Fibroblast of skin of abdomen (primary cell): Measurements from ENCODE around the gene DDX39A.
"Not testable (repeated sequence)": the region's sequence is repeated elsewhere in the genome, so short reads cannot be mapped to it uniquely, and the experiment has no call there.

ENCODE experiments used
- DNase-seq: peaks from one replicate; pipeline ENCODE4 v3.0.0-alpha.2; 2013

DDX39A gene

GRCh38 chr19:14385492-14385891 lies 33.6 kb downstream of the DDX39A start:
- no peak for DNase-seq

- DNase-seq, result peak; percentile 46
Observed at GRCh38 chr19:14383661-14384555, 35.2 kb downstream of the DDX39A start.

- no peak for DNase-seq
Observed at GRCh38 chr19:14381689-14382474, 37.3 kb downstream of the DDX39A start.

- no peak for DNase-seq
Observed at GRCh38 chr19:14379294-14380065, 39.7 kb downstream of the DDX39A start.

- no peak for DNase-seq
Observed at GRCh38 chr19:14378890-14379289, 40.3 kb downstream of the DDX39A start.

GRCh38 chr19:14377883-14378328 lies 41.2 kb downstream of the DDX39A start:
- no peak for DNase-seq

- DNase-seq, result peak; percentile 31
Observed at GRCh38 chr19:14375582-14376291, 43.4 kb downstream of the DDX39A start.

- DNase-seq, result no peak
Observed at GRCh38 chr19:14375055-14375581, 44.0 kb downstream of the DDX39A start.

- not testable (repeated sequence) for DNase-seq
Observed at GRCh38 chr19:14374313-14374712, 44.8 kb downstream of the DDX39A start.

- DNase-seq, result not testable (repeated sequence)
Observed at GRCh38 chr19:14372384-14373077, 46.6 kb downstream of the DDX39A start.

- DNase-seq, result no peak
Observed at GRCh38 chr19:14371301-14371821, 47.8 kb downstream of the DDX39A start.

- DNase-seq, result no peak
Observed at GRCh38 chr19:14370940-14371280, 48.2 kb downstream of the DDX39A start.

- DNase-seq, result no peak
Observed at GRCh38 chr19:14370169-14370939, 48.8 kb downstream of the DDX39A start.

GRCh38 chr19:14369399-14370168 lies 49.6 kb downstream of the DDX39A start:
- DNase-seq, result peak; percentile 64

GRCh38 chr19:14368011-14368513 lies 51.1 kb downstream of the DDX39A start:
- no peak for DNase-seq

- no peak for DNase-seq
Observed at GRCh38 chr19:14367016-14367415, 52.1 kb downstream of the DDX39A start.

GRCh38 chr19:14366529-14366928 lies 52.6 kb downstream of the DDX39A start:
- DNase-seq, result peak; percentile 58

GRCh38 chr19:14364098-14364443 lies 55.1 kb downstream of the DDX39A start:
- not testable (repeated sequence) for DNase-seq
